Vagina (tissue), 2 donors: ENCODE results near the gene ADGRL3. TPM values are rescaled to one million over a fixed set of nuclear protein-coding genes. Genes with fewer than 3 reads are reported as not detected.

Source experiments
- DNase-seq, 2 donors: peaks; one replicate each; pipeline ENCODE4 v3.0.0-alpha.2; 2017; ENCODE audit errors: extremely low spot score in 2 of 2
- H3K27ac ChIP-seq: fragments of 200-600 bp; sonication (generic); one replicate; pipeline ENCODE4 v1.5.1; 2019
- H3K27me3 ChIP-seq: fragments of 200-600 bp; sonication (generic); one replicate; pipeline ENCODE4 v1.5.1; 2019
- H3K36me3 ChIP-seq, 2 donors: fragments of 200-600 bp; sonication (generic); one replicate each; pipeline ENCODE4 v1.5.1; 2017 to 2019
- H3K4me1 ChIP-seq: fragments of 200-600 bp; sonication (generic); one replicate; pipeline ENCODE4 v1.5.1; 2019
- H3K4me3 ChIP-seq, 2 donors: fragments of 200-600 bp; sonication (generic); 1 replicate in 1 of 2; 2 replicates in 1 of 2; pipeline ENCODE4 v1.5.1; 2016 to 2019
- H3K9me3 ChIP-seq: fragments of 200-600 bp; sonication (generic); one replicate; pipeline ENCODE4 v1.5.1; 2019
- CTCF ChIP-seq, 3 experiments: fragments of 450-650 bp in 2 of 3; fragments of 200-600 bp in 1 of 3; sonication (generic) in 1 of 3; IDR thresholded peaks; one replicate each; pipeline ENCODE4 v1.5.1; 2017 to 2019; ENCODE audit warnings: antibody characterized with exemption in 3 of 3, mild to moderate bottlenecking in 2 of 3, moderate library complexity in 2 of 3
- POLR2A ChIP-seq, 2 donors: fragments of 450-650 bp; IDR thresholded peaks; one replicate each; pipeline ENCODE4 v1.6.1; 2017; ENCODE audit warnings: antibody characterized with exemption in 2 of 2, mild to moderate bottlenecking in 2 of 2, moderate library complexity in 2 of 2
- POLR2AphosphoS5 ChIP-seq, 2 donors: sonication (generic); formaldehyde crosslinking; IDR thresholded peaks; one replicate each; pipeline ENCODE4 v1.9.0; 2017; ENCODE audit warnings: antibody characterized with exemption in 2 of 2, mild to moderate bottlenecking in 2 of 2, low read depth in 1 of 2; ENCODE audit not compliant: insufficient read depth in 1 of 2
- intact Hi-C: fragments of 100-400 bp; cut with DNase I; formaldehyde crosslinking; loops from one replicate; pipeline ENCODE4 v1.15.1; 2023
- total RNA-seq: library from RNA; depleted of rRNA; stranded (reverse); fragments of >200 nt; gene quantifications from one replicate; pipeline ENCODE4 v1.2.3, GENCODE V29; 2016

Gene ADGRL3
- total RNA-seq, 1 donor from 2014 or later, result 16.9 TPM

- no peaks in the 10 kb centered on the region for H3K4me1 ChIP-seq
- no peaks in the 10 kb centered on the region for H3K27me3 ChIP-seq
- H3K27ac ChIP-seq, result no peak overlapping the region
- H3K36me3 ChIP-seq, result no peaks in the 10 kb centered on the region
- intact Hi-C loops, result no loop called here
- TF ChIP-seq POLR2A (IDR thresholded peaks at IDR 0.05), result no peak
- no peak for TF ChIP-seq POLR2AphosphoS5 (IDR thresholded peaks at IDR 0.05; ENCODE audit: insufficient read depth in 1 of 2, low read depth in 1 of 2)
- no peak for TF ChIP-seq CTCF (IDR thresholded peaks at IDR 0.05)
- no peak for DNase-seq
- no peaks in the 10 kb centered on the region for H3K9me3 ChIP-seq
- H3K4me3 ChIP-seq, result no peak overlapping the region
Measured at GRCh38 chr4:62115216-62115615, 915.1 kb downstream of the ADGRL3 start.

GRCh38 chr4:62117886-62118285 is 917.8 kb downstream of the ADGRL3 start:
- Histone ChIP-seq H3K4me1 (no peaks in the 10 kb centered on the region), H3K27me3 (no peaks in the 10 kb centered on the region), H3K9me3 (no peaks in the 10 kb centered on the region), H3K36me3 (no peaks in the 10 kb centered on the region), H3K4me3 (no peak overlapping the region), H3K27ac (no peak overlapping the region)
- TF ChIP-seq CTCF (IDR thresholded peaks at IDR 0.05), result no peak
- no peak for DNase-seq
- intact Hi-C loops, result no loop called here

- H3K27me3 ChIP-seq, result no peaks in the 10 kb centered on the region
- no peak for TF ChIP-seq POLR2AphosphoS5 (IDR thresholded peaks at IDR 0.05; ENCODE audit: insufficient read depth in 1 of 2, low read depth in 1 of 2)
- no peak for TF ChIP-seq CTCF (IDR thresholded peaks at IDR 0.05)
- no peak for TF ChIP-seq POLR2A (IDR thresholded peaks at IDR 0.05)
- H3K27ac ChIP-seq, result no peak overlapping the region
- H3K9me3 ChIP-seq, result no peaks in the 10 kb centered on the region
- intact Hi-C loops, result no loop called here
- H3K4me3 ChIP-seq, result no peak overlapping the region
- H3K36me3 ChIP-seq, result no peaks in the 10 kb centered on the region
- no peaks in the 10 kb centered on the region for H3K4me1 ChIP-seq
- no peak for DNase-seq
Measured at GRCh38 chr4:62118558-62118957, 918.4 kb downstream of the ADGRL3 start.

- no peak for DNase-seq
- H3K4me1 ChIP-seq, result no peaks in the 10 kb centered on the region
- no peak overlapping the region for H3K4me3 ChIP-seq
- no peak overlapping the region for H3K27ac ChIP-seq
- no peak for TF ChIP-seq CTCF (IDR thresholded peaks at IDR 0.05)
- no peak for TF ChIP-seq POLR2A (IDR thresholded peaks at IDR 0.05)
- no peak for TF ChIP-seq POLR2AphosphoS5 (IDR thresholded peaks at IDR 0.05; ENCODE audit: insufficient read depth in 1 of 2, low read depth in 1 of 2)
- intact Hi-C loops, result no loop called here
- H3K9me3 ChIP-seq, result no peaks in the 10 kb centered on the region
- H3K36me3 ChIP-seq, result no peaks in the 10 kb centered on the region
- no peaks in the 10 kb centered on the region for H3K27me3 ChIP-seq
Measured at GRCh38 chr4:62119195-62119594, 919.1 kb downstream of the ADGRL3 start.

- no peaks in the 10 kb centered on the region for H3K4me1 ChIP-seq
- no peak overlapping the region for H3K4me3 ChIP-seq
- H3K27ac ChIP-seq, result no peak overlapping the region
- no peaks in the 10 kb centered on the region for H3K36me3 ChIP-seq
- no peak for DNase-seq
- intact Hi-C loops, result no loop called here
- H3K9me3 ChIP-seq, result no peaks in the 10 kb centered on the region
- TF ChIP-seq POLR2A (IDR thresholded peaks at IDR 0.05) (no peak), CTCF (IDR thresholded peaks at IDR 0.05) (no peak), POLR2AphosphoS5 (IDR thresholded peaks at IDR 0.05; ENCODE audit: insufficient read depth in 1 of 2, low read depth in 1 of 2) (no peak)
- H3K27me3 ChIP-seq, result no peaks in the 10 kb centered on the region
Measured at GRCh38 chr4:62126064-62126732, 926.1 kb downstream of the ADGRL3 start.
